ENCODE results near the gene EFCAB11.

DNA sequence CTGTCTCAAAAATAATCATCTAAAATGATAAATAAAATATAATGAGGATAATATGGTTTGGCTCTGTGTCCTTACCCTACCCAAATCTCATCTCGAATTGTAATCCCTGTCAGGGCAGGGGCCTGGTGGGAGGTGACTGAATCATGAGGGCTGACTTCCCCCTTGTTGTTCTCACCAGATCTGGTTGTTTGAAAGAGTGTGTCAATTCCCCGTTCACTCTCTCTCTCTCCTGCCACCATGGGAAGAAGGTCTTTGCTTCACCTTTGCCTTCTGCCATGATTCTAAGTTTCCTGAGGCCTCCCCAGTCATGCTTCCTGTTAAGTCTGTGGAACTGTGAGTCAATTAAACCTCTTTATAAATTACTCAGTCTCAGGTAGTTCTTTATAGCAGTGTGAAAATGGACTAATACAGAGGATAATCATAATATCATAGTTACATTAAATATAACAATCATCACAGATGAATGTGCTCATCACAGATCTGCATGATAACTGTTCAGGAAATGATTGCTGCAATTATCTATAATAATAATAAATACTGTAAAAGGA lies 12.6 kb downstream of the EFCAB11 start:
- TF ChIP-seq CTCF (IDR thresholded peaks at IDR 0.05; ENCODE audit: low read depth, low read length) (no peak), MAX (IDR thresholded peaks at IDR 0.05; ENCODE audit: low read depth, low read length) (no peak)
